Head of caudate nucleus (tissue), 42 donors: ENCODE measurements around the gene NFKBIE.

Experiments
- DNase-seq, 42 donors: peaks; one replicate each; pipeline versions ENCODE4 v3.0.0 to v3.0.0-alpha.2; 2020 to 2021; ENCODE audit warnings: mixed read lengths in 7 of 42
- intact Hi-C: fragments of 100-400 bp; cut with DNase I; formaldehyde crosslinking; loops from one replicate; pipeline ENCODE4 v1.15.0; 2022

NFKBIE gene

GRCh38 chr6:44298864-44299263, 33.5 kb upstream of the NFKBIE start:
- no peak for DNase-seq
- intact Hi-C loops, result no loop called here

- no peak for DNase-seq
- intact Hi-C loops, result no loop called here
Observed at GRCh38 chr6:44298055-44298803, 32.9 kb upstream of the NFKBIE start.

GRCh38 chr6:44297063-44298038, 32.0 kb upstream of the NFKBIE start:
- intact Hi-C loops, result no loop called here
- DNase-seq, result peak; percentile 27 to 88 (median 68)

GRCh38 chr6:44294832-44295791, 29.8 kb upstream of the NFKBIE start:
- peak in 1 of 42 donors; percentile 1 for DNase-seq
- intact Hi-C loops, result no loop called here

- intact Hi-C loops, result no loop called here
- DNase-seq, result no peak
Observed at GRCh38 chr6:44292661-44293365, 27.5 kb upstream of the NFKBIE start.

- no peak for DNase-seq
- intact Hi-C loops, result no loop called here
Observed at GRCh38 chr6:44291841-44292240, 26.5 kb upstream of the NFKBIE start.

- DNase-seq, result peak in 2 of 42 donors; percentile 15 to 42
- intact Hi-C loops, result no loop called here
Observed at GRCh38 chr6:44289726-44290260, 24.4 kb upstream of the NFKBIE start.

- no peak for DNase-seq
- intact Hi-C loops, result no loop called here
Observed at GRCh38 chr6:44286747-44287146, 21.4 kb upstream of the NFKBIE start.

GRCh38 chr6:44286285-44286565, 20.9 kb upstream of the NFKBIE start:
- no peak for DNase-seq
- intact Hi-C loops, result no loop called here

- intact Hi-C loops, result no loop called here
- DNase-seq, result no peak
Observed at GRCh38 chr6:44285552-44286284, 20.4 kb upstream of the NFKBIE start.

GRCh38 chr6:44284867-44285266, 19.5 kb upstream of the NFKBIE start:
- DNase-seq, result no peak
- intact Hi-C loops, result no loop called here

- intact Hi-C loops, result no loop called here
- DNase-seq, result peak in 2 of 42 donors; percentile 16 to 41
Observed at GRCh38 chr6:44284121-44284520, 18.8 kb upstream of the NFKBIE start.

GRCh38 chr6:44278774-44279697, 13.7 kb upstream of the NFKBIE start:
- peak in 36 of 42 donors; percentile 30 to 89 (median 66) for DNase-seq

GRCh38 chr6:44278315-44278714, 13.0 kb upstream of the NFKBIE start:
- intact Hi-C loops, result no loop called here
- no peak for DNase-seq

More at GRCh38 chr6:44278774-44279697, 13.7 kb upstream of the NFKBIE start:
- intact Hi-C loops, result no loop called here

- DNase-seq, result no peak
- intact Hi-C loops, result no loop called here
Observed at GRCh38 chr6:44277763-44278162, 12.4 kb upstream of the NFKBIE start.
